Posterior vena cava (tissue), 2 donors: ENCODE data around the gene ITGB2. TPM values are rescaled to one million over a fixed set of nuclear protein-coding genes. Genes with fewer than 3 reads are reported as not detected.

Experiments
- DNase-seq: peaks from one replicate; pipeline ENCODE4 v3.0.0-alpha.2; 2020; ENCODE audit warnings: low spot score
- intact Hi-C, 2 donors: fragments of 100-400 bp; cut with DNase I; formaldehyde crosslinking; loops; one replicate each; pipeline versions ENCODE4 v1.14.1 to v1.14.2; 2022 to 2023
- total RNA-seq, 2 donors: library from RNA; stranded (reverse); fragmentation: NEBNext Ultra II Directional; extraction: Animal tissue kit (Norgen Biotek cat#: 25700); gene quantifications; one replicate each; pipeline ENCODE4 v1.2.1, GENCODE V29; 2021
- donor health status: DM: yes; HTN: yes; CAD: no.
- donor health status: DM: yes; HTN: yes; CAD: no.

ITGB2 gene
- total RNA-seq, 2 donors from 2014 or later: 47.9 to 122 TPM

GRCh38 chr21:44957047-44957831 is 36.5 kb upstream of the ITGB2 start:
- DNase-seq: no peak
- intact Hi-C loops: no loop called here

- intact Hi-C loops: no loop called here
Observed at GRCh38 chr21:44956356-44957046, 35.8 kb upstream of the ITGB2 start.

GRCh38 chr21:44955798-44956175 is 35.1 kb upstream of the ITGB2 start:
- no peak for DNase-seq
- intact Hi-C loops: no loop called here

More at GRCh38 chr21:44956356-44957046, 35.8 kb upstream of the ITGB2 start:
- DNase-seq: no peak

- no peak for DNase-seq
- intact Hi-C loops: no loop called here
Observed at GRCh38 chr21:44955141-44955797, 34.6 kb upstream of the ITGB2 start.

- no peak for DNase-seq
- intact Hi-C loops: no loop called here
Observed at GRCh38 chr21:44954281-44954771, 33.6 kb upstream of the ITGB2 start.

- DNase-seq: no peak
- intact Hi-C loops: no loop called here
Observed at GRCh38 chr21:44953628-44954021, 32.9 kb upstream of the ITGB2 start.

GRCh38 chr21:44952929-44953627 is 32.4 kb upstream of the ITGB2 start:
- DNase-seq: no peak
- intact Hi-C loops: no loop called here

GRCh38 chr21:44952116-44952928 is 31.6 kb upstream of the ITGB2 start:
- intact Hi-C loops: no loop called here
- no peak for DNase-seq

GRCh38 chr21:44951186-44951915 is 30.7 kb upstream of the ITGB2 start:
- DNase-seq: no peak
- intact Hi-C loops: loop anchor here (2.0 kb wide), 1 partner anchor 185 kb away; no protein-coding TSS in a partner anchor

GRCh38 chr21:44950351-44950750 is 29.7 kb upstream of the ITGB2 start:
- DNase-seq: no peak
- intact Hi-C loops: loop anchor here (2.0 kb wide), 1 partner anchor 186 kb away; no protein-coding TSS in a partner anchor

- intact Hi-C loops: loop anchor here (2.0 kb wide), 1 partner anchor 187 kb away; no protein-coding TSS in a partner anchor
- peak; percentile 95 for DNase-seq
Observed at GRCh38 chr21:44949779-44950198, 29.1 kb upstream of the ITGB2 start.

- intact Hi-C loops: no loop called here
- DNase-seq: no peak
Observed at GRCh38 chr21:44949161-44949778, 28.6 kb upstream of the ITGB2 start.

- DNase-seq: peak; percentile 78
- intact Hi-C loops: no loop called here
Observed at GRCh38 chr21:44948426-44949120, 27.9 kb upstream of the ITGB2 start.

- peak; percentile 79 for DNase-seq
- intact Hi-C loops: no loop called here
Observed at GRCh38 chr21:44947930-44948331, 27.2 kb upstream of the ITGB2 start.

- peak; percentile 76 for DNase-seq
- intact Hi-C loops: no loop called here
Observed at GRCh38 chr21:44947111-44947929, 26.6 kb upstream of the ITGB2 start.
